Natural killer cell (primary cell): ENCODE data around the gene HS3ST2. TPM values are rescaled to one million over a fixed set of nuclear protein-coding genes. Genes with fewer than 3 reads are reported as not detected.

Experiments
- ATAC-seq, 3 donors: fragments of 150-1000 bp in 2 of 3; fragments of 200-7000 bp in 1 of 3; cut with Tn5 transposase; 1 replicate in 1 of 3; 2 replicates in 2 of 3; pipeline ENCODE4 v1.10.0; 2021; ENCODE audit warnings: mild to moderate bottlenecking in 2 of 3, moderate library complexity in 2 of 3
- DNase-seq, 2 donors: peaks; one replicate each; pipeline versions ENCODE4 v3.0.0 to v3.0.0-alpha.2; 2013 to 2021; ENCODE audit warnings: mixed read lengths in 1 of 2
- H3K27ac ChIP-seq: one replicate; pipeline ENCODE4 v1.5.1; 2013; ENCODE audit warnings: mild to moderate bottlenecking, low read length
- H3K27me3 ChIP-seq: one replicate; pipeline ENCODE4 v1.6.1; 2013; ENCODE audit warnings: low read length; ENCODE audit not compliant: control insufficient read depth, insufficient read depth
- H3K36me3 ChIP-seq: one replicate; pipeline ENCODE4 v1.6.1; 2013; ENCODE audit warnings: low read length; ENCODE audit not compliant: control insufficient read depth, insufficient read depth
- H3K4me1 ChIP-seq: one replicate; pipeline ENCODE4 v1.6.1; 2013; ENCODE audit warnings: low read length; ENCODE audit not compliant: control insufficient read depth, insufficient read depth
- H3K4me3 ChIP-seq: one replicate; pipeline ENCODE4 v1.5.1; 2013; ENCODE audit warnings: low read length
- H3K9me3 ChIP-seq: one replicate; pipeline ENCODE4 v1.6.1; 2013; ENCODE audit warnings: low read length; ENCODE audit not compliant: control insufficient read depth, insufficient read depth
- H3K27ac Mint-ChIP-seq, 2 donors: one replicate each; pipeline ENCODE4 v1.8.0; 2022; ENCODE audit warnings: mild to moderate bottlenecking in 2 of 2, mixed read lengths in 2 of 2, moderate library complexity in 1 of 2
- H3K27me3 Mint-ChIP-seq, 2 donors: one replicate each; pipeline ENCODE4 v1.8.0; 2022; ENCODE audit warnings: low read depth in 2 of 2, mixed read lengths in 2 of 2
- H3K36me3 Mint-ChIP-seq: one replicate; pipeline ENCODE4 v1.8.0; 2022; ENCODE audit warnings: mixed read lengths
- H3K4me1 Mint-ChIP-seq, 2 donors: one replicate each; pipeline ENCODE4 v1.8.0; 2022; ENCODE audit warnings: mixed read lengths in 2 of 2
- H3K4me3 Mint-ChIP-seq: one replicate; pipeline ENCODE4 v1.8.0; 2022; ENCODE audit warnings: mild to moderate bottlenecking, moderate library complexity, mixed read lengths
- H3K9me3 Mint-ChIP-seq, 2 donors: one replicate each; pipeline ENCODE4 v1.8.0; 2022; ENCODE audit warnings: mixed read lengths in 2 of 2
- CTCF ChIP-seq: fragments of 200-600 bp; IDR thresholded peaks from one replicate; pipeline ENCODE4 v1.8.0; 2022; ENCODE audit warnings: antibody characterized with exemption
- WGBS: methylation state at CpG from one replicate; pipeline ENCODE4 v1.1.7; 2013; ENCODE audit warnings: missing lambda C conversion rate; ENCODE audit not compliant: insufficient coverage; 5-methylcytosine and 5-hydroxymethylcytosine counted together
- intact Hi-C: fragments of 100-400 bp; cut with micrococcal nuclease; formaldehyde crosslinking; loops from one replicate; pipeline ENCODE4 v1.14.2; 2022
- total RNA-seq, 4 donors: library from RNA; stranded (reverse); fragments of 120-200 nt in 1 of 4; gene quantifications; one replicate each; pipeline versions ENCODE4 v1.2.3 to v1.2.4, GENCODE V29; 2013 to 2022

HS3ST2 gene
- total RNA-seq, 3 donors from 2014 or later (not counting 1 experiment from before 2014, with no cell fraction given) = not detected

GRCh38 chr16:22903716-22904115 is 89.8 kb downstream of the HS3ST2 start:
- no peaks in the 10 kb centered on the region for H3K4me1 Mint-ChIP-seq
- no peak for TF ChIP-seq CTCF
- ATAC-seq (no peak), DNase-seq (no peak)
- no peak overlapping the region for H3K4me3 Mint-ChIP-seq
- intact Hi-C loops = no loop called here
- Histone ChIP-seq H3K27me3 (peaks cover 3% of the 10 kb centered on the region), H3K4me1 (no peaks in the 10 kb centered on the region), H3K9me3 (no peaks in the 10 kb centered on the region), H3K27ac (no peak overlapping the region), H3K4me3 (no peak overlapping the region), H3K36me3 (no peaks in the 10 kb centered on the region)
- no peaks in the 10 kb centered on the region for H3K36me3 Mint-ChIP-seq
- H3K9me3 Mint-ChIP-seq = no peaks in the 10 kb centered on the region
- H3K27me3 Mint-ChIP-seq = peaks cover 12 to 22% of the 10 kb centered on the region in 2 donors
- 63% methylated on average over 2 of the region's 2 CpGs for WGBS
- no peak overlapping the region for H3K27ac Mint-ChIP-seq

GRCh38 chr16:22912654-22913053 is 98.7 kb downstream of the HS3ST2 start:
- Histone ChIP-seq H3K4me3 (no peak overlapping the region), H3K27me3 (no peaks in the 10 kb centered on the region), H3K9me3 (no peaks in the 10 kb centered on the region), H3K27ac (no peak overlapping the region), H3K36me3 (no peaks in the 10 kb centered on the region), H3K4me1 (no peaks in the 10 kb centered on the region)
- Mint-ChIP-seq H3K27ac (no peak overlapping the region), H3K9me3 (no peaks in the 10 kb centered on the region), H3K27me3 (peaks cover 2 to 17% of the 10 kb centered on the region in 2 donors), H3K36me3 (no peaks in the 10 kb centered on the region), H3K4me1 (no peaks in the 10 kb centered on the region), H3K4me3 (no peak overlapping the region)
- no peak for DNase-seq
- no peak for TF ChIP-seq CTCF
- WGBS = 77% methylated on average over 6 of the region's 7 CpGs
- no peak for ATAC-seq
- intact Hi-C loops = no loop called here

GRCh38 chr16:22915003-22915402 is 101.0 kb downstream of the HS3ST2 start:
- H3K36me3 Mint-ChIP-seq = no peaks in the 10 kb centered on the region
- intact Hi-C loops = no loop called here
- H3K27me3 ChIP-seq = no peaks in the 10 kb centered on the region
- 91% methylated on average over 25 of the region's 25 CpGs for WGBS
- no peaks in the 10 kb centered on the region for H3K36me3 ChIP-seq
- H3K27me3 Mint-ChIP-seq = peaks cover 2 to 20% of the 10 kb centered on the region in 2 donors
- H3K4me1 Mint-ChIP-seq = no peaks in the 10 kb centered on the region
- H3K4me1 ChIP-seq = no peaks in the 10 kb centered on the region
- H3K9me3 Mint-ChIP-seq = no peaks in the 10 kb centered on the region
- no peaks in the 10 kb centered on the region for H3K9me3 ChIP-seq
- no peak for DNase-seq
- H3K27ac Mint-ChIP-seq = no peak overlapping the region
- H3K4me3 Mint-ChIP-seq = no peak overlapping the region
- no peak overlapping the region for H3K27ac ChIP-seq
- TF ChIP-seq CTCF = no peak
- H3K4me3 ChIP-seq = no peak overlapping the region
- ATAC-seq = no peak

GRCh38 chr16:22923491-22923890 is 109.5 kb downstream of the HS3ST2 start:
- Mint-ChIP-seq H3K27ac (no peak overlapping the region), H3K4me1 (no peaks in the 10 kb centered on the region), H3K4me3 (no peak overlapping the region), H3K9me3 (no peaks in the 10 kb centered on the region), H3K36me3 (no peaks in the 10 kb centered on the region), H3K27me3 (peaks cover 6 to 19% of the 10 kb centered on the region in 2 donors)
- Histone ChIP-seq H3K36me3 (no peaks in the 10 kb centered on the region), H3K27me3 (no peaks in the 10 kb centered on the region), H3K4me3 (no peak overlapping the region), H3K27ac (no peak overlapping the region), H3K4me1 (no peaks in the 10 kb centered on the region), H3K9me3 (no peaks in the 10 kb centered on the region)
- no peak for TF ChIP-seq CTCF
- ATAC-seq (no peak), DNase-seq (no peak)
- intact Hi-C loops = no loop called here
- 94% methylated on average over 1 of the region's 3 CpGs for WGBS
